ENCODE data around the gene ACSM5. TPM values are rescaled to one million over a fixed set of nuclear protein-coding genes. Genes with fewer than 3 reads are reported as not detected.

Gene ACSM5
- total RNA-seq, 1 experiment from 2014 or later = 0.17 TPM

DNA sequence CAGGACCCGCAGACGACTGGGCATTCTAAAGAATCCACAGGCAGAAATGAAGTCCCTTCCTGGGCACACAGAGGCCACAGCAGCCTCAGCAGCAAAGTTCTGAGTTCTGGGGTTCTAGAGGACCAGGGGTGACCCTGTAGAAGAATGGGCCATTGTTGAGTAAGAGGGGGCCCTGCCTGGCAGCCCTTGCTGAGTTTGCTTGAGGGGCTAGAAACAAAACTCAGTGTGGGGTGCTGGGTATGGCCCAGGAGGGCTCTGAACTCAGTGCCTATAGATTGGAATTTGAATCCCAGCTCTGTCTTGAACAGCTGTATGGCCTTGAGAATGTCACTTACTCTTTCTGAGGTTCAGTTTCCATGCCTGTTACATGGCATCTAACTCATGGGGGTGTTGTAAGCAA is 4.7 kb upstream of the ACSM5 start, which contains the start of gene PDILT:
Gene PDILT (minus strand): TSS at position 101 of the 400 bp plus-strand sequence. CDS start 5,437 bp downstream, outside the sequence.
- no peaks in the 10 kb centered on the region for H3K9me3 Mint-ChIP-seq
- no peak within 1 kb of the TSS for H3K4me3 Mint-ChIP-seq
- H3K27ac Mint-ChIP-seq = no peak within 1 kb of the TSS
- no peaks in the 10 kb centered on the region for H3K27me3 Mint-ChIP-seq (ENCODE audit: low read depth)
- H3K36me3 Mint-ChIP-seq = no peaks in the 10 kb centered on the region
- TF ChIP-seq ESRRA (CRISPR knock-in tag; IDR thresholded peaks at IDR 0.05; ENCODE audit: borderline replicate concordance) (no peak), RORB (CRISPR knock-in tag; IDR thresholded peaks at IDR 0.05) (no peak), ZBTB21 (CRISPR knock-in tag; IDR thresholded peaks at IDR 0.05; ENCODE audit: borderline replicate concordance) (no peak), EMX1 (CRISPR knock-in tag; IDR thresholded peaks at IDR 0.05) (no peak), CREB1 (CRISPR knock-in tag; IDR thresholded peaks at IDR 0.05) (no peak), SOX15 (CRISPR knock-in tag; IDR thresholded peaks at IDR 0.05) (no peak)
- TF ChIP-seq, protein P1, sequence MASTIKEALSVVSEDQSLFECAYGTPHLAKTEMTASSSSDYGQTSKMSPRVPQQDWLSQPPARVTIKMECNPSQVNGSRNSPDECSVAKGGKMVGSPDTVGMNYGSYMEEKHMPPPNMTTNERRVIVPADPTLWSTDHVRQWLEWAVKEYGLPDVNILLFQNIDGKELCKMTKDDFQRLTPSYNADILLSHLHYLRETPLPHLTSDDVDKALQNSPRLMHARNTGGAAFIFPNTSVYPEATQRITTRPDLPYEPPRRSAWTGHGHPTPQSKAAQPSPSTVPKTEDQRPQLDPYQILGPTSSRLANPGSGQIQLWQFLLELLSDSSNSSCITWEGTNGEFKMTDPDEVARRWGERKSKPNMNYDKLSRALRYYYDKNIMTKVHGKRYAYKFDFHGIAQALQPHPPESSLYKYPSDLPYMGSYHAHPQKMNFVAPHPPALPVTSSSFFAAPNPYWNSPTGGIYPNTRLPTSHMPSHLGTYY (CRISPR knock-in tag; IDR thresholded peaks at IDR 0.05) = no peak
- TF ChIP-seq, protein P2, sequence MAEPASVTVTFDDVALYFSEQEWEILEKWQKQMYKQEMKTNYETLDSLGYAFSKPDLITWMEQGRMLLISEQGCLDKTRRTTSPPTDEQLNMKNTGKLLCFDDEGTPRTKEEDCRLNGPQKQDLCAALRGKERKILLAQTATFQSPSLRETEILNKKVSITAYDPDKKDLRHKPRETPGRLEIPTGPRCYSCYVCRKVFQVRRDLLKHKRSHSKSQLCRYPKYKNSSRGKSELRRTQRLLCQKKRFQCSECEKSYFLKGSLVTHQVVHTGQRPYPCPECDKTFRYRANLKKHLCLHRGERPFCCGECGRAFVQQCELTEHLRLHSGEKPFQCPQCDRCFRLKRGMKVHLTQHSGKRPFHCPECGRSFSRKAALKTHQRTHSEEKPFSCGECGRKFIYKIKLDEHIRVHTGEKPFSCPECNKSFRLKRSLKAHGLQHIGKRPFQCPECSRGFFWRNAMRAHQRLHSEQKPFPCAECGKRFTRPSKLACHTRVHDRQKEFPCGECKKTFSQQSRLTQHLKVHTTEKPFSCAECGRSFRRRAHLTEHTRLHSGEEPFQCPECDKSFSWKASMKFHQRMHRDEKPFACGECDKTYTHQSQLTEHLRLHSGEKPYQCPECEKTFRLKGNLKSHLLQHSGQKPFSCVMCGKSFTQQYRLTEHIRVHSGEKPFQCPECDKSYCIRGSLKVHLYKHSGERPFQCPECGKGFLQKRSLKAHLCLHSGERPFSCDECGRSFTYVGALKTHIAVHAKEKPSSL (CRISPR knock-in tag; conservative IDR thresholded peaks at IDR 0.05) = no peak
- TF ChIP-seq, protein P3, sequence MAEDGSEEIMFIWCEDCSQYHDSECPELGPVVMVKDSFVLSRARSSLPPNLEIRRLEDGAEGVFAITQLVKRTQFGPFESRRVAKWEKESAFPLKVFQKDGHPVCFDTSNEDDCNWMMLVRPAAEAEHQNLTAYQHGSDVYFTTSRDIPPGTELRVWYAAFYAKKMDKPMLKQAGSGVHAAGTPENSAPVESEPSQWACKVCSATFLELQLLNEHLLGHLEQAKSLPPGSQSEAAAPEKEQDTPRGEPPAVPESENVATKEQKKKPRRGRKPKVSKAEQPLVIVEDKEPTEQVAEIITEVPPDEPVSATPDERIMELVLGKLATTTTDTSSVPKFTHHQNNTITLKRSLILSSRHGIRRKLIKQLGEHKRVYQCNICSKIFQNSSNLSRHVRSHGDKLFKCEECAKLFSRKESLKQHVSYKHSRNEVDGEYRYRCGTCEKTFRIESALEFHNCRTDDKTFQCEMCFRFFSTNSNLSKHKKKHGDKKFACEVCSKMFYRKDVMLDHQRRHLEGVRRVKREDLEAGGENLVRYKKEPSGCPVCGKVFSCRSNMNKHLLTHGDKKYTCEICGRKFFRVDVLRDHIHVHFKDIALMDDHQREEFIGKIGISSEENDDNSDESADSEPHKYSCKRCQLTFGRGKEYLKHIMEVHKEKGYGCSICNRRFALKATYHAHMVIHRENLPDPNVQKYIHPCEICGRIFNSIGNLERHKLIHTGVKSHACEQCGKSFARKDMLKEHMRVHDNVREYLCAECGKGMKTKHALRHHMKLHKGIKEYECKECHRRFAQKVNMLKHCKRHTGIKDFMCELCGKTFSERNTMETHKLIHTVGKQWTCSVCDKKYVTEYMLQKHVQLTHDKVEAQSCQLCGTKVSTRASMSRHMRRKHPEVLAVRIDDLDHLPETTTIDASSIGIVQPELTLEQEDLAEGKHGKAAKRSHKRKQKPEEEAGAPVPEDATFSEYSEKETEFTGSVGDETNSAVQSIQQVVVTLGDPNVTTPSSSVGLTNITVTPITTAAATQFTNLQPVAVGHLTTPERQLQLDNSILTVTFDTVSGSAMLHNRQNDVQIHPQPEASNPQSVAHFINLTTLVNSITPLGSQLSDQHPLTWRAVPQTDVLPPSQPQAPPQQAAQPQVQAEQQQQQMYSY (CRISPR knock-in tag; IDR thresholded peaks at IDR 0.05) = no peak
- H3K4me1 Mint-ChIP-seq = peaks cover 5% of the 10 kb centered on the region; the same call in 1 of the 2 replicates
- DNase-seq (ENCODE audit: low spot score) (no peak), ATAC-seq (no peak)
- POLR2A ChIA-PET = no interaction called here
- CTCF ChIA-PET = interaction anchor here (1.2 to 2.4 kb wide), 2 partner anchors 19 to 497 kb away, joined by 4 to 10 read pairs; no protein-coding TSS in a partner anchor

DNA sequence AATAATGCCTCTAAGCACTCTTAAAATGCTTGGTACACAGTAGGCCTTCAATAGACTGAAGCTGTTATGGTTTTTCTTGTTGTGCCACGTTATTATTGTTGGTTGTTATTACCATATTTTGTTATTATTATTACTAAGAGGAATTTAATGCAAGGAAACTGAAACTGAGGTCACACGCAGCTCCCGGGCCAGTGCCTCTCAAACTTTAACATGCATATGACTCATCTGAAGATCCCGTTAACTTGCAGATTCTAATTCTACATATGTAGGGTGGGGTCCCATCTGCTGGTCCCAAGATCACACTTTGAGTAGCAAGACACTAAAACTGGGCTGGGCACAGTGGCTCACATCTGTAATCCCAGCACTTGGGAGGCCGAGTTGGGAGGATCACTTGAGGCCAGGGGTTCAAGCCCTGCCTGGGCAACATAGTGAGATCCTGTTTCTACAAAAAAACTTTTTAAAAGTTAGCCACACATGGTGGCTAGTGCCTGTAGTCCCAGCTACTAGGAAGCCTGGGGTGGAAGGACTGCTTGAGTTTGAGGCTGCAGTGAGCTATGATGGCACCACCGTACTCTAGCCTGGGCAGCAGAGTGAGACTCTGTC is 888 bp downstream of the ACSM5 start:
- no peak overlapping the region for H3K4me3 Mint-ChIP-seq
- CTCF ChIA-PET = interaction anchor here (1.5 to 2.0 kb wide), 2 partner anchors 25 to 502 kb away, joined by 3 to 7 read pairs; no protein-coding TSS in a partner anchor

DNA sequence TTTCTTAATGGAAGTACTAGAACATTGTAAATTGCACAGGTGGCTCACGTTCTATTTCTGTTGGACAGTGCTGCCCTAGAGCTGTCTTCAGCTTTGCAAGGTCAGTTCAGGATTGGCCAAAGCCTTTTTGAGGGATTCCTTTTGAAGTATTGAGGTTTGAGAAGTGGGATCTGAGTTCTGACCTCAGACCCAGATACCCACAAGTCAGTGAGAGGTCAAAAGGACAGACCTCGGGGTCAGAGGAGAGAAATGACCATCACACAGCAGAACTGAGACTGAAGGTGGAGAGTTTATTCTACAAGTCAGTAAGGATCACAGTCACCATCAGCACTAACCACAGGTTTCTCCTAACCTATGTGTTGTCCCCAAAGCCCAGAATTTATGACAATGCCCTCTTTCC is 1.7 kb downstream of the ACSM5 start:
- no peak overlapping the region for H3K4me3 Mint-ChIP-seq
- DNase-seq (ENCODE audit: low spot score) = no peak
- CTCF ChIA-PET = no interaction called here
- no peaks in the 10 kb centered on the region for H3K36me3 Mint-ChIP-seq
- peaks cover 11% of the 10 kb centered on the region for H3K9me3 Mint-ChIP-seq
- ATAC-seq = no peak
- peaks cover 5% of the 10 kb centered on the region; the same call in 1 of the 2 replicates for H3K4me1 Mint-ChIP-seq
- no peak overlapping the region for H3K27ac Mint-ChIP-seq
- POLR2A ChIA-PET = no interaction called here
- H3K27me3 Mint-ChIP-seq (ENCODE audit: low read depth) = no peaks in the 10 kb centered on the region
- TF ChIP-seq CBFB (CRISPR knock-in tag; IDR thresholded peaks at IDR 0.05; ENCODE audit: low read depth) (no peak), ELF4 (CRISPR knock-in tag; IDR thresholded peaks at IDR 0.05; ENCODE audit: low read depth) (no peak), RORB (CRISPR knock-in tag; IDR thresholded peaks at IDR 0.05) (no peak), GABPB1 (CRISPR knock-in tag; IDR thresholded peaks at IDR 0.05) (no peak), FOXJ3 (CRISPR knock-in tag; IDR thresholded peaks at IDR 0.05; ENCODE audit: borderline replicate concordance) (no peak), TP53 (CRISPR knock-in tag; IDR thresholded peaks at IDR 0.05) (no peak)
- TF ChIP-seq, protein P2 (CRISPR knock-in tag; conservative IDR thresholded peaks at IDR 0.05) = no peak
- TF ChIP-seq, protein P4, sequence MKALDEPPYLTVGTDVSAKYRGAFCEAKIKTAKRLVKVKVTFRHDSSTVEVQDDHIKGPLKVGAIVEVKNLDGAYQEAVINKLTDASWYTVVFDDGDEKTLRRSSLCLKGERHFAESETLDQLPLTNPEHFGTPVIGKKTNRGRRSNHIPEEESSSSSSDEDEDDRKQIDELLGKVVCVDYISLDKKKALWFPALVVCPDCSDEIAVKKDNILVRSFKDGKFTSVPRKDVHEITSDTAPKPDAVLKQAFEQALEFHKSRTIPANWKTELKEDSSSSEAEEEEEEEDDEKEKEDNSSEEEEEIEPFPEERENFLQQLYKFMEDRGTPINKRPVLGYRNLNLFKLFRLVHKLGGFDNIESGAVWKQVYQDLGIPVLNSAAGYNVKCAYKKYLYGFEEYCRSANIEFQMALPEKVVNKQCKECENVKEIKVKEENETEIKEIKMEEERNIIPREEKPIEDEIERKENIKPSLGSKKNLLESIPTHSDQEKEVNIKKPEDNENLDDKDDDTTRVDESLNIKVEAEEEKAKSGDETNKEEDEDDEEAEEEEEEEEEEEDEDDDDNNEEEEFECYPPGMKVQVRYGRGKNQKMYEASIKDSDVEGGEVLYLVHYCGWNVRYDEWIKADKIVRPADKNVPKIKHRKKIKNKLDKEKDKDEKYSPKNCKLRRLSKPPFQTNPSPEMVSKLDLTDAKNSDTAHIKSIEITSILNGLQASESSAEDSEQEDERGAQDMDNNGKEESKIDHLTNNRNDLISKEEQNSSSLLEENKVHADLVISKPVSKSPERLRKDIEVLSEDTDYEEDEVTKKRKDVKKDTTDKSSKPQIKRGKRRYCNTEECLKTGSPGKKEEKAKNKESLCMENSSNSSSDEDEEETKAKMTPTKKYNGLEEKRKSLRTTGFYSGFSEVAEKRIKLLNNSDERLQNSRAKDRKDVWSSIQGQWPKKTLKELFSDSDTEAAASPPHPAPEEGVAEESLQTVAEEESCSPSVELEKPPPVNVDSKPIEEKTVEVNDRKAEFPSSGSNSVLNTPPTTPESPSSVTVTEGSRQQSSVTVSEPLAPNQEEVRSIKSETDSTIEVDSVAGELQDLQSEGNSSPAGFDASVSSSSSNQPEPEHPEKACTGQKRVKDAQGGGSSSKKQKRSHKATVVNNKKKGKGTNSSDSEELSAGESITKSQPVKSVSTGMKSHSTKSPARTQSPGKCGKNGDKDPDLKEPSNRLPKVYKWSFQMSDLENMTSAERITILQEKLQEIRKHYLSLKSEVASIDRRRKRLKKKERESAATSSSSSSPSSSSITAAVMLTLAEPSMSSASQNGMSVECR (CRISPR knock-in tag; IDR thresholded peaks at IDR 0.05; ENCODE audit: borderline replicate concordance) = no peak

More for the DNA sequence above, 888 bp downstream of the ACSM5 start:
- no peaks in the 10 kb centered on the region for H3K36me3 Mint-ChIP-seq
- POLR2A ChIA-PET = no interaction called here
- TF ChIP-seq SMAD3 (CRISPR knock-in tag; IDR thresholded peaks at IDR 0.05; ENCODE audit: borderline replicate concordance) = no peak
- no peak for TF ChIP-seq ZNF423 (CRISPR knock-in tag; IDR thresholded peaks at IDR 0.05)
- TF ChIP-seq ZNF121 (CRISPR knock-in tag; IDR thresholded peaks at IDR 0.05) = peak; percentile 48; the same call in 1 of the 2 replicates
- no peak for ATAC-seq
- H3K4me1 Mint-ChIP-seq = peaks cover 5% of the 10 kb centered on the region; the same call in 1 of the 2 replicates
- H3K27ac Mint-ChIP-seq = no peak overlapping the region
- H3K9me3 Mint-ChIP-seq = peaks cover 11% of the 10 kb centered on the region
- no peak for DNase-seq (ENCODE audit: low spot score)
- no peaks in the 10 kb centered on the region for H3K27me3 Mint-ChIP-seq (ENCODE audit: low read depth)

All from WTC11 (cell line).